Measurements from ENCODE around the gene PCDHGB2.
"Not testable (repeated sequence)": the region's sequence is repeated elsewhere in the genome, so short reads cannot be mapped to it uniquely, and the experiment has no call there.

Gene PCDHGB2

GRCh38 chr5:141382469-141383294 is 22.9 kb downstream of the PCDHGB2 start, which contains the start of gene PCDHGA7:
Gene PCDHGA7, plus strand, starts transcription at chr5:141382742. Its CDS starts 158 bp downstream, at chr5:141382900.
- Histone ChIP-seq H3K4me3 (peak within 1 kb of the TSS in 4 of 7 experiments; percentile 10 to 30 (median 14)), H3K27ac (no peak within 1 kb of the TSS)

DNA sequence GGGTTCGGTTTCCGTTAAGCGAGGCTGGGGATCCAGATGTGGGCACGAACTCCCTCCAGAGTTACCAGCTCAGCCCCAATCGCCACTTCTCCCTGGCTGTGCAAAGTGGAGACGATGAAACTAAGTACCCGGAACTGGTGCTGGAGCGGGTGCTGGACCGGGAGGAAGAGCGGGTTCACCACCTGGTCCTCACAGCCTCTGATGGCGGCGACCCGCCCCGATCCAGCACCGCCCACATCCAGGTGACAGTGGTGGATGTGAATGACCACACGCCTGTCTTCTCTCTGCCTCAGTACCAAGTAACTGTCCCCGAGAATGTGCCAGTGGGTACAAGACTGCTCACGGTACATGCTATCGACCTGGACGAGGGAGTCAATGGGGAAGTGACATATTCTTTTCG is 23.6 kb downstream of the PCDHGB2 start:
- H3K4me3 ChIP-seq = peak overlapping the region in 2 of 7 experiments; percentile 10 to 30

GRCh38 chr5:141384471-141385267 is 24.9 kb downstream of the PCDHGB2 start:
- H3K4me3 ChIP-seq = no peak overlapping the region

More for the DNA sequence above, 23.6 kb downstream of the PCDHGB2 start:
- no peak overlapping the region for H3K27ac ChIP-seq

GRCh38 chr5:141387557-141388311 is 27.9 kb downstream of the PCDHGB2 start, which contains the start of gene PCDHGB4:
Gene PCDHGB4, plus strand, starts transcription at chr5:141387698. Its CDS starts 187 bp downstream, at chr5:141387885.
- H3K4me3 ChIP-seq, H3K27ac ChIP-seq: not testable (repeated sequence)

More at GRCh38 chr5:141384471-141385267, 24.9 kb downstream of the PCDHGB2 start:
- no peak overlapping the region for H3K27ac ChIP-seq

GRCh38 chr5:141388661-141389060 is 28.9 kb downstream of the PCDHGB2 start:
- H3K4me3 ChIP-seq = no peak overlapping the region
- H3K27ac ChIP-seq = no peak overlapping the region

GRCh38 chr5:141389153-141390042 is 29.6 kb downstream of the PCDHGB2 start:
- no peak overlapping the region for H3K4me3 ChIP-seq
- no peak overlapping the region for H3K27ac ChIP-seq

DNA sequence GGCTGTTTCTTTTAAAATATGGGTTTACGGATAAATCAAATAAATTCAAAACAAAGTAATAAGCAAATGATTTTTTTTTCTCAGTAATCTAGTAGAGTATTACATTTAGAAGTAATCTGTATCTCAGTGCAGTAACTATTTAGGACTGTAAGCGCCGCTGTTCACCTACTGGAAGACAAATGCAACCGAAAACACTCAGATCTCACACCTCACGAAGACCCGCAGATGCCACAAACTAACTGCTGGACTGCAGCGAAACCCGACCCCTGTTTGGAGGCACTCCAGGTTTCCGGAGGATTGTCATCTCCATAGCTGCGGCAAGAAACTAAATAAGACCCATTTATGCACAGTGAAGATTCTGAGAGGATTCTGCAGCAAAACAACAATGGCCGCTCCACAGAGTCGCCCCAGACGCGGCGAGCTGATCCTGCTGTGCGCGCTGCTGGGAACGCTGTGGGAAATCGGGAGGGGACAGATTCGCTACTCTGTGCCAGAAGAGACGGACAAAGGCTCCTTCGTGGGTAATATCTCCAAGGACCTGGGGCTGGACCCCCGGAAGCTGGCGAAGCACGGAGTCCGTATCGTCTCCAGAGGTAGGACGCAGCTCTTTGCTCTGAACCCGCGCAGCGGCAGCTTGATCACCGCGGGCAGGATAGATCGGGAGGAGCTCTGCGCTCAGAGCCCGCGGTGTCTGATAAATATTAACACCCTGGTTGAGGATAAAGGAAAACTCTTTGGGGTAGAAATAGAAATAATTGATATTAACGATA is 32.8 kb downstream of the PCDHGB2 start, which contains the start of gene PCDHGA8:
Gene PCDHGA8 (plus strand): TSS at position 205 of the 770 bp plus-strand sequence. CDS start 181 bp downstream, at position 386.
- Histone ChIP-seq H3K27ac (no peak within 1 kb of the TSS), H3K4me3 (no peak within 1 kb of the TSS)

DNA sequence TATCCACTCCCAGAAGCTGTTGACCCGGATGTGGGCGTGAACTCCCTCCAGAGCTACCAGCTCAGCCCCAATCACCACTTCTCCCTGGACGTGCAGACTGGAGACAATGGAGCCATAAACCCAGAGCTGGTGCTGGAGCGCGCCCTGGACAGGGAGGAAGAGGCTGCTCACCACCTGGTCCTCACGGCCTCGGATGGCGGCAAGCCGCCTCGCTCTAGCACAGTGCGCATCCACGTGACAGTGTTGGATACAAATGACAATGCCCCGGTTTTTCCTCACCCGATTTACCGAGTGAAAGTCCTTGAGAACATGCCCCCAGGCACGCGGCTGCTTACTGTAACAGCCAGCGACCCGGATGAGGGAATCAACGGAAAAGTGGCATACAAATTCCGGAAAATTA is 33.5 kb downstream of the PCDHGB2 start:
- Histone ChIP-seq H3K27ac (no peak overlapping the region), H3K4me3 (no peak overlapping the region)

- H3K27ac ChIP-seq, H3K4me3 ChIP-seq: not testable (repeated sequence)
Measured at GRCh38 chr5:141394401-141395187, 34.8 kb downstream of the PCDHGB2 start.

- not testable (repeated sequence) for H3K27ac ChIP-seq
- H3K4me3 ChIP-seq = peak within 1 kb of the TSS in 1 of 7 experiments; percentile 6
Measured at GRCh38 chr5:141397756-141398551, 38.2 kb downstream of the PCDHGB2 start, which contains the start of gene PCDHGB5. Gene PCDHGB5, plus strand, starts transcription at chr5:141397947. Its CDS starts 181 bp downstream, at chr5:141398128.

GRCh38 chr5:141398608-141399007 is 38.8 kb downstream of the PCDHGB2 start:
- H3K27ac ChIP-seq = no peak overlapping the region
- no peak overlapping the region for H3K4me3 ChIP-seq

DNA sequence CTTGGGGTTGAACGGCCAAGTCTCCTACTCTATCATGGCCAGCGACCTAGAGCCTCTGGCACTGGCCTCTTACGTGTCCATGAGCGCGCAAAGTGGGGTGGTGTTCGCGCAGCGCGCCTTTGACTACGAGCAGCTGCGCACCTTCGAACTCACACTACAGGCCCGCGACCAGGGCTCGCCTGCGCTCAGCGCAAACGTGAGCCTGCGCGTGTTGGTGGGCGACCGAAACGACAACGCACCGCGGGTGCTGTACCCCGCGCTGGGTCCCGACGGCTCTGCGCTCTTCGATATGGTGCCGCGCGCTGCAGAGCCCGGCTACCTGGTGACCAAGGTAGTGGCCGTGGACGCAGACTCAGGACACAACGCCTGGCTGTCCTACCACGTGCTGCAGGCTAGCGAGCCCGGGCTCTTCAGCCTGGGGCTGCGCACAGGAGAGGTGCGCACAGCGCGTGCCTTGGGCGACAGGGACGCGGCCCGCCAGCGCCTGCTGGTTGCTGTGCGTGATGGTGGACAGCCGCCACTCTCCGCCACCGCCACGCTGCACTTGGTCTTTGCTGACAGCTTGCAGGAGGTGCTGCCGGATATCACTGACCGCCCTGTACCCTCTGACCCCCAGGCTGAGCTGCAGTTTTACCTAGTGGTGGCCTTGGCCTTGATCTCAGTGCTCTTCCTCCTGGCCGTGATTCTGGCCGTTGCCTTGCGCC is 39.9 kb downstream of the PCDHGB2 start:
- H3K4me3 ChIP-seq = no peak overlapping the region
- H3K27ac ChIP-seq = no peak overlapping the region

DNA sequence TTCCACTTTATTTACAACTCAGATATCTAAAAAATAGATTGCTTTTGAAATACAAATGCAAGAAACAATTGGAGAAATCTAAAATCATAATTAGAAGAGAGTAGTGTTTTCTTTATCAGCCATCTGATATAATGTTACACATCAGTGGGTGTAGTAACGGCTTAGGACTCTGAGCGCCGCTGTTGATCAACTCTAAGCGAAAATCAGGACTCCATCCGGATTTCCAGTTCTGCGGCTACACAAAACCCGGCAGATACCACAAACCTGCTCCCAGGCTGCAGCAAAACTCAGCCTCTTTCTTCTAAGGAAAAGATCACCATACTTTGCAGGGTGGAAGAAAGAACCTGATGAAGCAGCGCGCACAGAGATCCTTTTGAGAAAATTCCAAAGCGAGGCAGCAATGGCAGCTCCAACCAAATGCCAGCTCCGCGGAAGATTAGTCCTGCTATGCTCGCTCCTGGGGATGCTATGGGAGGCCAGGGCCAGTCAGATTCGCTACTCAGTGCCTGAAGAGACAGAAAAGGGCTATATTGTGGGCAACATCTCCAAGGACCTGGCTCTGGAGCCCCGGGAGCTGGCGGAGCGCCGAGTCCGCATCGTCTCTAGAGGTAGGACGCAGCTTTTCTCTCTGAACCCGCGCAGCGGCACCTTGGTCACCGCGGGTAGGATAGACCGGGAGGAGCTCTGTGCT is 42.9 kb downstream of the PCDHGB2 start, which contains the start of gene PCDHGA9:
Gene PCDHGA9 (plus strand): TSS at position 226 of the 691 bp plus-strand sequence. CDS start 175 bp downstream, at position 401.
- Histone ChIP-seq H3K27ac (peak within 1 kb of the TSS in 1 of 21 experiments; percentile 9), H3K4me3 (peak within 1 kb of the TSS in 3 of 7 experiments; percentile 1 to 22 (median 7))

GRCh38 chr5:141403387-141403786 is 43.6 kb downstream of the PCDHGB2 start:
- H3K27ac ChIP-seq = no peak overlapping the region
- peak overlapping the region in 1 of 7 experiments; percentile 7 for H3K4me3 ChIP-seq

Data from skin epidermis (tissue), 12 donors.